ENCODE results near the gene RAD51AP1. TPM values are rescaled to one million over a fixed set of nuclear protein-coding genes. Genes with fewer than 3 reads are reported as not detected.
"Not testable (repeated sequence)": the region's sequence is repeated elsewhere in the genome, so short reads cannot be mapped to it uniquely, and the experiment has no call there.

RAD51AP1 gene
- total RNA-seq (2014; rRNA removed; shearing (Covaris generic)) = 17.8 and 25.8 TPM in 2 replicates
- polyA plus RNA-seq (2015; cell fraction: cytosol; rRNA removed) = 24.2 and 25.5 TPM in 2 replicates
- 72.0 and 88.3 TPM in 2 replicates for polyA plus RNA-seq (2015; cell fraction: nucleus; rRNA removed)

- in situ Hi-C loops (cut with HindIII; ENCODE audit: low pct_unique_long_range_greater_than_20kb, low sequenced_read_pairs) = no loop called here
- peak; percentile 96 for DNase-seq (ENCODE audit: low read depth, low spot score)
Measured at GRCh38 chr12:4538207-4539160, at the start of gene RAD51AP1. RAD51AP1 (plus strand) TSS chr12:4538890; CDS start chr12:4538940, 50 bp downstream.

GRCh38 chr12:4489556-4489955 lies 49.1 kb upstream of the RAD51AP1 start:
- in situ Hi-C loops (cut with HindIII; ENCODE audit: low pct_unique_long_range_greater_than_20kb, low sequenced_read_pairs) = no loop called here

DNA sequence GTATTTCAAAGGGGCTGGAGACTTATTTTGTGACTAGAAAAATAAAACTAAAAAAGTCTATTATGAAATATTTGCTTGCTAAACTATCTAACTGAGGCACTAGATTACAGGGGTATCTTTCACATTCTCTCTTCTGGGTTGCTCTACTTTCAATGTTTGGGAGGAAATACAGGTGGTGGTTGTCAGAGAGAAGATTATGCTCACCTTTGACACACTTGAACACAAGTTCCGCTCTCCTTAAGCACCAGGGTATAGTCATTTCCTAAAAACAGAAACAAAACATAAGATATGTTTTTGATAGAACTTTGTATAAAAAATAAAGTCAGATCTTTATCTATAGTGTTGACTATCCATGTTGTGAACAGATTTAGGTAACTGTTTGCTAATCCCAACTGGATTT lies 47.7 kb upstream of the RAD51AP1 start:
- in situ Hi-C loops (cut with HindIII; ENCODE audit: low pct_unique_long_range_greater_than_20kb, low sequenced_read_pairs) = no loop called here
- DNase-seq (ENCODE audit: low read depth, low spot score) = no peak

More at GRCh38 chr12:4489556-4489955, 49.1 kb upstream of the RAD51AP1 start:
- DNase-seq (ENCODE audit: low read depth, low spot score) = no peak

GRCh38 chr12:4496145-4496838 lies 42.4 kb upstream of the RAD51AP1 start:
- in situ Hi-C loops (cut with HindIII; ENCODE audit: low pct_unique_long_range_greater_than_20kb, low sequenced_read_pairs) = no loop called here
- no peak for DNase-seq (ENCODE audit: low read depth, low spot score)

DNA sequence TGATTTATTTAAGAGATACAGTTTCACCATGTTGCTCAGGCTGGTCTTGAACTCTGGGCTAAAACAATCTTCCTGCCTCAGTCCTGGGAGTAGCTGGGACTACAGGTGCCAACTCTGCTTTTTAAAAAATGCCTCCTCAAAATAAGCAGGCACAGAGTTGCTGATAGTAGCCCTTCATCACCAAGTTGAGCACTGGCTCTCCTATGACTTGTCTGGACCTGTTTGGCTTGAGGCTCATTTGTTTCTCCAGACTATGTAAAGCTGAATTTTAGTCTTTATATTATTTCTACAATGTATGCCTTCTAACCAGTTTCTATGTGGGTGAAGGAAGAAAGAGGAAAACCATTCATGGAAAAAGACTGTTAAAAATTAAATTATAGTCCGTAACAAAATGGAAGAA lies 39.5 kb upstream of the RAD51AP1 start:
- DNase-seq (ENCODE audit: low read depth, low spot score) = no peak
- in situ Hi-C loops (cut with HindIII; ENCODE audit: low pct_unique_long_range_greater_than_20kb, low sequenced_read_pairs) = no loop called here

DNA sequence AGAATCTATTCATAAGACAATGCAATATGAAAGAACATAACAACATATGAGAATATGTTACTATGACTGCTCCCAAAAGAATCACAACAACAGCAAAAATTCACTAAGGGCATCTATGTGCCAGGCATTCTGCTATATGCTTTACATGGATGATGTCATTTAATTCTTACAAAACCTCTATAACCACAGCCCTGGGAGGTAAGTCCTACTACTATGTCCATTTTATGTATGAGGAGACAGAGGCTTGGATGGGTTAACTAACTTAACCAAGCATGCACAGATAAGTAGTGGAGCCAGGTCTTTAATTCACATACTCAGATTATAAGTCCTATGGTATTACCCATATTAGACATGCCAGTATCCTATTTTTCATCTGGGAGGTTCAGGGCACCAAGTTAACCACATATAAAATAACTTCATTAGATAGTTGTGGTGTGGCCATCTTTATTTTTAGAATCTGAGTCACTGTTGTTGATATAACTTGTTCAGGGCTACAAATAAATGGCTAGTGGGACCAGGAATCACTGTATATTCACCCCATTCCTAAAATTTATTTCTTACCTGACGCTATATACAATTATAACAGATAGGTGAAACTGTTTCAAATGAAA lies 33.2 kb upstream of the RAD51AP1 start:
- DNase-seq (ENCODE audit: low read depth, low spot score) = no peak
- in situ Hi-C loops (cut with HindIII; ENCODE audit: low pct_unique_long_range_greater_than_20kb, low sequenced_read_pairs) = no loop called here

DNA sequence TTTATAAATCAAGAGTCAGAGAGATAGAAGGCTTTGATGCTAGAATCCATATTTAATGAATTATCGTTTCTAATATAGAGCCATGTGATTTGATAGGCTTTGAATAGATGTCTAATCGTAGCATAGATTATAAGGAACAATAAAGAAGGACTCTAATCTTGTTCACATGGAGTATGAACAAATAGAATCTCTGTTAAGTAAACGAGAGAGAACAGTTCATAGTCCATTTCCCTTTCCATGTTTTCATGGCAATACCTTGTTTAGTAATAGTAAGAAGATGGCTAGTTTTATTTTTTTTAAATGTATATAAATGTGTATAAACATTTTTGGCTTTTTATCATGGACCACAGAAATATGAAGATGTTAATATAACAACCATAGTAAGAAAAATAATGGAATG lies 32.3 kb upstream of the RAD51AP1 start:
- in situ Hi-C loops (cut with HindIII; ENCODE audit: low pct_unique_long_range_greater_than_20kb, low sequenced_read_pairs) = no loop called here
- no peak for DNase-seq (ENCODE audit: low read depth, low spot score)

- in situ Hi-C loops (cut with HindIII; ENCODE audit: low pct_unique_long_range_greater_than_20kb, low sequenced_read_pairs) = no loop called here
Measured at GRCh38 chr12:4506870-4507269, 31.8 kb upstream of the RAD51AP1 start.

GRCh38 chr12:4508503-4508902 lies 30.2 kb upstream of the RAD51AP1 start:
- DNase-seq (ENCODE audit: low read depth, low spot score); in situ Hi-C loops (cut with HindIII; ENCODE audit: low pct_unique_long_range_greater_than_20kb, low sequenced_read_pairs): not testable (repeated sequence)

More at GRCh38 chr12:4506870-4507269, 31.8 kb upstream of the RAD51AP1 start:
- no peak for DNase-seq (ENCODE audit: low read depth, low spot score)

GRCh38 chr12:4509269-4509668 lies 29.4 kb upstream of the RAD51AP1 start:
- in situ Hi-C loops (cut with HindIII; ENCODE audit: low pct_unique_long_range_greater_than_20kb, low sequenced_read_pairs) = not testable (repeated sequence)

DNA sequence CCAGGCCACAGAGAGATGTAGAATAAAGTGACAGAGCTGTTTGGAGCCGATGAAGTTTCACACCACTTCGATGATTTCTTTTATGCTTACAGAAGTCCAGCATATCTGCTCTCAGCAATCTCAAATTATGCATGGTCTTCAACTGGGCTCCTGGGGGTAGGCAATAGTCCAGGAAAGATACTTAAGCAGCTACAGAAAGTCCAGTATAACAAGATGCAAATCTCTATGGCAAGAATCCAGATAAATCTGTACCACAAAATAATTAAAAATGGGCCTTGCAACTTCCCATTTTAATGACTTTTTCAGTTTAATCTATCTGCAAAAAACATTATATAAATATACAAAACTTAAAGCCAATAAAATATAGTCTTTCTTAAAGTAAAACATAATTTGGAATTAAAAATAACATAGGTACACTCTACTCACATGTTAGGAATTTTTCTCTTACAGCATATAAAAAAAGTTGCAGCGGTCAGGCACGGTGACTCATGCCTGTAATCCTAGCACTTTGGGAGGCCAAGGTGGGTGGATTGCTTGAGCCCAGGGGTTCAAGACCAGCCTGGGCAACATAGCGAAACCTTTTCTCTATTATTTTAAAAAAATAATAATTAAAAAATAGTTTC lies 20.5 kb upstream of the RAD51AP1 start:
- in situ Hi-C loops (cut with HindIII; ENCODE audit: low pct_unique_long_range_greater_than_20kb, low sequenced_read_pairs) = no loop called here
- DNase-seq (ENCODE audit: low read depth, low spot score) = no peak

More at GRCh38 chr12:4509269-4509668, 29.4 kb upstream of the RAD51AP1 start:
- not testable (repeated sequence) for DNase-seq (ENCODE audit: low read depth, low spot score)

DNA sequence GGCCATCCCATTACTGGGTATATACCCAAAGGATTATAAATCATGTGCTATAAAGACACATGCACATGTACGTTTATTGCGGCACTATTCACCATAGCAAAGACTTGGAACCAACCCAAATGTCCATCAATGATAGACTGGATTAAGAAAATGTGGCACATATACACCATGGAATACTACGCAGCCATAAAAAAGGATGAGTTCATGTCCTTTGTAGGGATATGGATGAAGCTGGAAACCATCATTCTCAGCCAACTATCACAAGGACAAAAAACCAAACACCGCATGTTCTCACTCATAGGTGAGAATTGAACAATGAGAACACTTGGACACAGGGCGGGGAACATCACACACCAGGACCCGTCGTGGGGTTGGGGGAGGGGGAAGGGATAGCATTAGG lies 15.2 kb upstream of the RAD51AP1 start:
- DNase-seq (ENCODE audit: low read depth, low spot score); in situ Hi-C loops (cut with HindIII; ENCODE audit: low pct_unique_long_range_greater_than_20kb, low sequenced_read_pairs): not testable (repeated sequence)

- peak; percentile 52 for DNase-seq (ENCODE audit: low read depth, low spot score)
- in situ Hi-C loops (cut with HindIII; ENCODE audit: low pct_unique_long_range_greater_than_20kb, low sequenced_read_pairs) = no loop called here
Measured at GRCh38 chr12:4526923-4527546, 11.7 kb upstream of the RAD51AP1 start.

GRCh38 chr12:4530160-4530559 lies 8.5 kb upstream of the RAD51AP1 start:
- DNase-seq (ENCODE audit: low read depth, low spot score) = no peak
- in situ Hi-C loops (cut with HindIII; ENCODE audit: low pct_unique_long_range_greater_than_20kb, low sequenced_read_pairs) = no loop called here

GRCh38 chr12:4530982-4531586 lies 7.6 kb upstream of the RAD51AP1 start:
- no peak for DNase-seq (ENCODE audit: low read depth, low spot score)
- in situ Hi-C loops (cut with HindIII; ENCODE audit: low pct_unique_long_range_greater_than_20kb, low sequenced_read_pairs) = no loop called here

- in situ Hi-C loops (cut with HindIII; ENCODE audit: low pct_unique_long_range_greater_than_20kb, low sequenced_read_pairs) = no loop called here
- DNase-seq (ENCODE audit: low read depth, low spot score) = no peak
Measured at GRCh38 chr12:4535092-4535491, 3.6 kb upstream of the RAD51AP1 start.

DNA sequence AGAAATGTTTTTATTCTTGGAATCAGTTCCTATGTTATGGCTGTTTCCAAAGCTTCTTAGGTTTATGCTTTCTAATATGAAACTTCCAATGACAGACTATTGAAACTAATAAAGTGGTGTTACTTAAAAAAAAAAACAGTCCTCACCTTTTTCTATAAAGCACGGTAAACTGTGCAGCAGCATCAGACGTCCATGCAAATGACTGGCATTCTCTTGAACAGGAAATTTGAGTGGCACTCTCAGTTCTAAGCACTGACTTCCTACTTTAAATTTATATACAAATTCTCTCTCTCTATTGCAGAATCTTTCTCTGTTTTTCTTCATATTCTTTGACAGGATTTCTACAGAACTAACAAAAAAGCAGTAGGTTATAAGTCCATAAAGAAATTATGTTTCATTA lies 2.8 kb upstream of the RAD51AP1 start:
- in situ Hi-C loops (cut with HindIII; ENCODE audit: low pct_unique_long_range_greater_than_20kb, low sequenced_read_pairs) = no loop called here
- no peak for DNase-seq (ENCODE audit: low read depth, low spot score)
